HL-60 (cell line): ENCODE data around the gene TFAP2D.

Source experiments
- DNase-seq, 2 experiments: peaks; one replicate each; pipeline ENCODE4 v3.0.0-alpha.2; 2010 to 2020; ENCODE audit warnings: low read depth in 1 of 2, low spot score in 1 of 2
- H3K27ac ChIP-seq: fragments of 250-450 bp; sonication (Bioruptor Pico); replicated peaks from 2 replicates; pipeline ENCODE4 v1.5.1; 2020; ENCODE audit warnings: mild to moderate bottlenecking, moderate library complexity
- H3K27me3 ChIP-seq: fragments of 250-450 bp; sonication (Bioruptor Pico); 2 replicates; pipeline ENCODE4 v1.5.1; 2021; ENCODE audit warnings: mild to moderate bottlenecking, moderate library complexity; ENCODE audit not compliant: insufficient read depth, poor library complexity, severe bottlenecking
- H3K4me3 ChIP-seq: replicated peaks from 2 replicates; pipeline ENCODE4 v1.5.1; 2011; ENCODE audit warnings: mild to moderate bottlenecking, control low read depth, low read length; ENCODE audit not compliant: insufficient read depth
- CTCF ChIP-seq: IDR thresholded peaks from one replicate; pipeline ENCODE4 v1.5.1; 2011; ENCODE audit warnings: low read length, control low read depth, inconsistent platforms; ENCODE audit not compliant: insufficient read depth
- GABPA ChIP-seq: IDR thresholded peaks from 2 replicates; pipeline ENCODE4 v1.6.1; 2012; ENCODE audit warnings: low read depth
- POLR2AphosphoS5 ChIP-seq: IDR thresholded peaks from 2 replicates; pipeline ENCODE4 v1.6.1; 2012; ENCODE audit warnings: low read depth
- REST ChIP-seq: IDR thresholded peaks from 2 replicates; pipeline ENCODE4 v1.6.1; 2012; ENCODE audit warnings: low read depth; ENCODE audit not compliant: insufficient replicate concordance
- SPI1 ChIP-seq: IDR thresholded peaks from 2 replicates; pipeline ENCODE4 v1.6.1; 2012; ENCODE audit warnings: low read depth, mild to moderate bottlenecking, borderline replicate concordance

The TFAP2D gene

DNA sequence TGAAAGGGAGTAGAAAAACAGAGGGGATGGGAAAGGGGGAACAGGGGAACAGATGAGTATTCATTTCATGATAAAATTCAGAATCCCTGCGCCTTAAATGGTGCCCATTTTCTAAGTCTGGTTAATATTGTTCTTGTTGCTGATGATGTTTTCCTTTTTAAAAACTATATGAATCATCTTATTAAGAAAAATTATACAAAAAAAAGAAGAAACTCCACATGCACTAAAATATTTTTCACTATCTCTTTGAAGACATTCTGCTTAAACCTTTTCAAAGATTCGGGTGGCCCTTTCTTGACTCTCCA, 104.3 kb downstream of the TFAP2D start:
- Histone ChIP-seq H3K27ac (no peak overlapping the region), H3K4me3 (no peak overlapping the region), H3K27me3 (peaks cover 41% of the 10 kb centered on the region)
- TF ChIP-seq REST (no peak), SPI1 (no peak), CTCF (no peak), POLR2AphosphoS5 (no peak), GABPA (no peak)
- no peak for DNase-seq

DNA sequence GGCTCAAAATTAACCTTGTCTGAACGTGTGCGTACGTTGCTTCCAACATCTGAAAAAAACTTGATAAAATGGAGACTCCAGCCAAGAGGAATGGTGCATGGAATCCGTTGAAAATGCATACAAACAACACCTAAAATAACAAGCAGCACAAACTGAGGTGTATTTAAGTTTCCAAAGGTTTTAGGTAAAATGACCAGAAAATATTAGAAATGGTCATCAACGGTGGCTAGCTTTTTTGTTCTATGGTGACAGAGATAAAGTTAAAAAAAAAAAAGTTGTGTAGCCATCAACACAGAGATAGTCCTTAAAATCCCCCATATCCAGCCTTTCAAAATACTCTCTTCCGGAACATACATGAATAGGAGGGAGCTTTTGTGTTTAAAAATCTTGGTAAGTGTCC, 104.7 kb downstream of the TFAP2D start:
- no peak overlapping the region for H3K4me3 ChIP-seq
- DNase-seq, result no peak
- TF ChIP-seq POLR2AphosphoS5, result no peak
- TF ChIP-seq GABPA, result no peak
- no peak for TF ChIP-seq REST
- peaks cover 45% of the 10 kb centered on the region for H3K27me3 ChIP-seq
- no peak overlapping the region for H3K27ac ChIP-seq

GRCh38 chr6:50818673-50819072, 105.3 kb downstream of the TFAP2D start, which contains the start of gene TFAP2B:
TSS of gene TFAP2B (plus strand) at chr6:50818871. CDS start at chr6:50818892, 21 bp downstream.
- no peak within 1 kb of the TSS for H3K4me3 ChIP-seq

GRCh38 chr6:50819466-50819903, 106.2 kb downstream of the TFAP2D start:
- DNase-seq, result no peak
- TF ChIP-seq REST, result no peak
- no peak for TF ChIP-seq SPI1
- no peak for TF ChIP-seq GABPA
- no peak for TF ChIP-seq POLR2AphosphoS5
- TF ChIP-seq CTCF, result no peak
- Histone ChIP-seq H3K4me3 (no peak overlapping the region), H3K27ac (no peak overlapping the region), H3K27me3 (peaks cover 60% of the 10 kb centered on the region)

More at GRCh38 chr6:50818673-50819072, 105.3 kb downstream of the TFAP2D start, which contains the start of gene TFAP2B:
- H3K27ac ChIP-seq, result no peak within 1 kb of the TSS
- no peak for TF ChIP-seq SPI1
- TF ChIP-seq POLR2AphosphoS5, result no peak
- DNase-seq, result no peak
- H3K27me3 ChIP-seq, result peaks cover 52% of the 10 kb centered on the region
